H9 (cell line): Measurements from ENCODE around the gene STK24. TPM values are rescaled to one million over a fixed set of nuclear protein-coding genes. Genes with fewer than 3 reads are reported as not detected.

Experiments used
- DNase-seq: peaks from one replicate; pipeline ENCODE4 v3.0.0-alpha.2; 2017
- H2AFZ ChIP-seq: one replicate; pipeline ENCODE4 v1.6.1; 2013; ENCODE audit warnings: mild to moderate bottlenecking, low read length, control low read depth, moderate library complexity
- H2AK5ac ChIP-seq: 2 replicates; pipeline ENCODE4 v1.6.1; 2013; ENCODE audit warnings: low read length, control low read depth, mixed read lengths; ENCODE audit not compliant: insufficient read length
- H2BK120ac ChIP-seq: one replicate; pipeline ENCODE4 v1.6.1; 2013; ENCODE audit warnings: low read depth, mild to moderate bottlenecking, low read length, control low read depth, inconsistent platforms; ENCODE audit not compliant: poor library complexity, severe bottlenecking
- H2BK12ac ChIP-seq: 2 replicates; pipeline ENCODE4 v1.6.1; 2013; ENCODE audit warnings: low read length, control low read depth, mixed read lengths, low read depth; ENCODE audit not compliant: insufficient read length
- H2BK15ac ChIP-seq: 2 replicates; pipeline ENCODE4 v1.6.1; 2013; ENCODE audit warnings: low read depth, low read length, control low read depth
- H2BK20ac ChIP-seq: one replicate; pipeline ENCODE4 v1.6.1; 2013; ENCODE audit warnings: low read depth, mild to moderate bottlenecking, low read length, control low read depth, inconsistent platforms; ENCODE audit not compliant: poor library complexity, severe bottlenecking
- H2BK5ac ChIP-seq: 2 replicates; pipeline ENCODE4 v1.6.1; 2013; ENCODE audit warnings: low read length, control low read depth, mixed read lengths; ENCODE audit not compliant: insufficient read length
- H3K14ac ChIP-seq: 2 replicates; pipeline ENCODE4 v1.6.1; 2013; ENCODE audit warnings: low read length, control low read depth; ENCODE audit not compliant: insufficient read depth
- H3K18ac ChIP-seq: 2 replicates; pipeline ENCODE4 v1.6.1; 2013; ENCODE audit warnings: low read depth, mild to moderate bottlenecking, mixed read lengths, low read length, control low read depth; ENCODE audit not compliant: insufficient read length
- H3K23ac ChIP-seq: 2 replicates; pipeline ENCODE4 v1.6.1; 2013; ENCODE audit warnings: low read length, control low read depth, mixed read lengths, low read depth; ENCODE audit not compliant: insufficient read length
- H3K23me2 ChIP-seq: 2 replicates; pipeline ENCODE4 v1.6.1; 2013; ENCODE audit warnings: low read depth, mild to moderate bottlenecking, mixed read lengths, low read length, control low read depth; ENCODE audit not compliant: insufficient read length, poor library complexity, severe bottlenecking
- H3K27ac ChIP-seq: 2 replicates; pipeline ENCODE4 v1.5.1; 2013; ENCODE audit warnings: low read length, control low read depth, mixed read lengths, low read depth; ENCODE audit not compliant: insufficient read length
- H3K27me3 ChIP-seq: 2 replicates; pipeline ENCODE4 v1.6.1; 2013; ENCODE audit warnings: low read length, control low read depth, inconsistent platforms; ENCODE audit not compliant: insufficient read depth
- H3K4ac ChIP-seq: 2 replicates; pipeline ENCODE4 v1.6.1; 2013; ENCODE audit warnings: low read depth, mild to moderate bottlenecking, control low read depth, inconsistent platforms, low read length, moderate library complexity
- H3K4me1 ChIP-seq: 2 replicates; pipeline ENCODE4 v1.6.1; 2013; ENCODE audit warnings: low read length, control low read depth, inconsistent platforms; ENCODE audit not compliant: insufficient read depth
- H3K4me2 ChIP-seq: 2 replicates; pipeline ENCODE4 v1.6.1; 2013; ENCODE audit warnings: low read length, control low read depth, mixed read lengths; ENCODE audit not compliant: insufficient read length, insufficient read depth
- H3K56ac ChIP-seq: 2 replicates; pipeline ENCODE4 v1.6.1; 2013; ENCODE audit warnings: low read depth, mild to moderate bottlenecking, mixed read lengths, low read length, control low read depth; ENCODE audit not compliant: insufficient read length
- H3K79me1 ChIP-seq: 2 replicates; pipeline ENCODE4 v1.6.1; 2013; ENCODE audit warnings: low read depth, mild to moderate bottlenecking, moderate library complexity, low read length, control low read depth, inconsistent platforms; ENCODE audit not compliant: insufficient read depth, poor library complexity, severe bottlenecking
- H3K79me2 ChIP-seq: 2 replicates; pipeline ENCODE4 v1.6.1; 2013; ENCODE audit warnings: low read length, control low read depth, inconsistent platforms; ENCODE audit not compliant: insufficient read depth
- H3K9ac ChIP-seq: 2 replicates; pipeline ENCODE4 v1.6.1; 2013; ENCODE audit warnings: low read length, control low read depth, mixed read lengths; ENCODE audit not compliant: insufficient read length; ENCODE audit errors: extremely low read depth
- H3K9me3 ChIP-seq: one replicate; pipeline ENCODE4 v1.6.1; 2013; ENCODE audit warnings: low read depth, low read length, inconsistent platforms; ENCODE audit not compliant: control insufficient read depth
- H3T11ph ChIP-seq: one replicate; pipeline ENCODE4 v1.6.1; 2013; ENCODE audit warnings: mild to moderate bottlenecking, low read length, control low read depth, inconsistent platforms
- H4K20me1 ChIP-seq: one replicate; pipeline ENCODE4 v1.6.1; 2013; ENCODE audit not compliant: control insufficient read depth, insufficient read length, insufficient read depth
- H4K5ac ChIP-seq: 2 replicates; pipeline ENCODE4 v1.6.1; 2013; ENCODE audit warnings: low read depth, mild to moderate bottlenecking, mixed read lengths, low read length, control low read depth; ENCODE audit not compliant: insufficient read length
- H4K8ac ChIP-seq: replicated peaks from 2 replicates; pipeline ENCODE4 v1.6.1; 2013; ENCODE audit warnings: low read length, control low read depth, mixed read lengths, low read depth; ENCODE audit not compliant: insufficient read length
- H4K91ac ChIP-seq: 2 replicates; pipeline ENCODE4 v1.6.1; 2013; ENCODE audit warnings: low read depth, mild to moderate bottlenecking, moderate library complexity, mixed read lengths, low read length, control low read depth; ENCODE audit not compliant: insufficient read length
- H3K27ac Mint-ChIP-seq, 3 experiments: 2 replicates in 2 of 3; 3 replicates in 1 of 3; pipeline ENCODE4 v1.8.0; 2020 to 2021; ENCODE audit warnings: mixed read lengths in 3 of 3, mild to moderate bottlenecking in 1 of 3, moderate library complexity in 1 of 3
- H3K27me3 Mint-ChIP-seq: 2 replicates; pipeline ENCODE4 v1.8.0; 2021; ENCODE audit warnings: low read depth, mild to moderate bottlenecking, moderate library complexity, mixed read lengths
- H3K36me3 Mint-ChIP-seq, 3 experiments: 2 replicates in 2 of 3; 3 replicates in 1 of 3; pipeline ENCODE4 v1.8.0; 2020 to 2021; ENCODE audit warnings: low read depth in 3 of 3, mixed read lengths in 3 of 3; ENCODE audit not compliant: insufficient read depth in 1 of 3
- H3K4me1 Mint-ChIP-seq, 2 experiments: 2 replicates each; pipeline ENCODE4 v1.8.0; 2020; ENCODE audit warnings: mixed read lengths in 2 of 2
- H3K4me3 Mint-ChIP-seq, 2 experiments: 2 replicates in 1 of 2; 3 replicates in 1 of 2; pipeline ENCODE4 v1.8.0; 2020 to 2021; ENCODE audit warnings: mild to moderate bottlenecking in 2 of 2, mixed read lengths in 2 of 2, moderate library complexity in 1 of 2
- H3K9me3 Mint-ChIP-seq, 2 experiments: 2 replicates in 1 of 2; 3 replicates in 1 of 2; pipeline ENCODE4 v1.8.0; 2020; ENCODE audit warnings: mild to moderate bottlenecking in 2 of 2, mixed read lengths in 2 of 2, moderate library complexity in 1 of 2
- WGBS: extraction: QIAGEN DNeasy Blood & Tissue Kit; methylation state at CpG from one replicate; pipeline ENCODE4 v1.1.7; 2013; ENCODE audit warnings: missing lambda C conversion rate, low lambda C conversion rate, mixed read lengths; ENCODE audit not compliant: insufficient read length; ENCODE audit errors: extremely low coverage; 5-methylcytosine and 5-hydroxymethylcytosine counted together
- total RNA-seq: library from RNA; stranded (reverse); gene quantifications from 2 replicates; pipeline ENCODE4 v1.2.1, GENCODE V29; 2021
- TF ChIP-seq, protein P1 (sequence below): fragments of 200-600 bp; sonication (generic); conservative IDR thresholded peaks from 3 replicates; pipeline ENCODE4 v1.8.0; 2021; ENCODE audit warnings: antibody characterized with exemption, mild to moderate bottlenecking

The STK24 gene
- total RNA-seq, 1 experiment from 2014 or later = 134 TPM

DNA sequence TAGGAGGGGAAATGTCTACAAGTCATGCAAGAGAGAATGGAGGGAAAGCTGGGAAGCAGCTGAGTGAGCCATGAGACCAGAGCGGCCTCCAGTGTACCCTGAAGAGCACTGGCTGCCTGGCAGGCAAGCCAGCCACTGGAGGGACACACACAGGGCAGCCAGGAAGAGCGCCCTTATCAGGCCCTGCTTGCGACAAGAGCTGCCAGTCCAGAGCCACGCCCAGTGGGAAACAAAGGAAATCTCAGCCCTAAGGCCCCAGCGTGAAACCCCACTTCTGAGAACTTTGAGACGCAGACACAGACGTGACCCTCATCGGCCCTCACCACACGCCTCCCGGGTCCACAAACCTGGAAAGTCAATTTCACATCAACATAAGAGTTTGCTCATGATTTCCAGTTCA, 105.0 kb downstream of the STK24 start:
- no peak overlapping the region for H3K14ac ChIP-seq
- H3K9ac ChIP-seq = no peak overlapping the region
- no peak overlapping the region for H2BK12ac ChIP-seq
- peaks cover 10% of the 10 kb centered on the region for H3K79me1 ChIP-seq
- no peaks in the 10 kb centered on the region for H3K27me3 ChIP-seq
- H4K5ac ChIP-seq = no peak overlapping the region
- no peaks in the 10 kb centered on the region for H3K9me3 ChIP-seq
- Mint-ChIP-seq H3K27ac (peak overlapping the region in 1 of 3 experiments; percentile 55; a peak in 2 of 7 replicates), H3K36me3 (peaks cover 28 to 38% (median 35%) of the 10 kb centered on the region in 3 experiments; a peak in 6 of 7 replicates), H3K4me3 (no peak overlapping the region), H3K4me1 (peaks cover 20 to 24% of the 10 kb centered on the region in 2 experiments), H3K9me3 (no peaks in the 10 kb centered on the region; a peak in 1 of 5 replicates), H3K27me3 (no peaks in the 10 kb centered on the region)
- H3K18ac ChIP-seq = no peak overlapping the region
- H3K23ac ChIP-seq = no peak overlapping the region
- TF ChIP-seq, protein P1, sequence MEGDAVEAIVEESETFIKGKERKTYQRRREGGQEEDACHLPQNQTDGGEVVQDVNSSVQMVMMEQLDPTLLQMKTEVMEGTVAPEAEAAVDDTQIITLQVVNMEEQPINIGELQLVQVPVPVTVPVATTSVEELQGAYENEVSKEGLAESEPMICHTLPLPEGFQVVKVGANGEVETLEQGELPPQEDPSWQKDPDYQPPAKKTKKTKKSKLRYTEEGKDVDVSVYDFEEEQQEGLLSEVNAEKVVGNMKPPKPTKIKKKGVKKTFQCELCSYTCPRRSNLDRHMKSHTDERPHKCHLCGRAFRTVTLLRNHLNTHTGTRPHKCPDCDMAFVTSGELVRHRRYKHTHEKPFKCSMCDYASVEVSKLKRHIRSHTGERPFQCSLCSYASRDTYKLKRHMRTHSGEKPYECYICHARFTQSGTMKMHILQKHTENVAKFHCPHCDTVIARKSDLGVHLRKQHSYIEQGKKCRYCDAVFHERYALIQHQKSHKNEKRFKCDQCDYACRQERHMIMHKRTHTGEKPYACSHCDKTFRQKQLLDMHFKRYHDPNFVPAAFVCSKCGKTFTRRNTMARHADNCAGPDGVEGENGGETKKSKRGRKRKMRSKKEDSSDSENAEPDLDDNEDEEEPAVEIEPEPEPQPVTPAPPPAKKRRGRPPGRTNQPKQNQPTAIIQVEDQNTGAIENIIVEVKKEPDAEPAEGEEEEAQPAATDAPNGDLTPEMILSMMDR = no peak
- no peak overlapping the region for H4K8ac ChIP-seq
- no peak overlapping the region for H2BK15ac ChIP-seq
- no peak for DNase-seq
- peaks cover 2% of the 10 kb centered on the region; the same call in 1 of the 2 replicates for H3K4me1 ChIP-seq
- no peak overlapping the region for H3K56ac ChIP-seq
- H2AK5ac ChIP-seq = no peak overlapping the region
- no peak overlapping the region for H3K27ac ChIP-seq
- no peak overlapping the region for H2BK120ac ChIP-seq
- no peak overlapping the region for H3K4me2 ChIP-seq
- no peaks in the 10 kb centered on the region for H4K20me1 ChIP-seq
- WGBS = no CpG with 5 or more reads among the region's 10 CpGs
- H3K79me2 ChIP-seq = no peaks in the 10 kb centered on the region; the same call in 1 of the 2 replicates
- H3T11ph ChIP-seq = no peak overlapping the region
- H4K91ac ChIP-seq = no peak overlapping the region
- no peak overlapping the region for H2BK5ac ChIP-seq
- H2BK20ac ChIP-seq = no peak overlapping the region
- no peak overlapping the region for H3K4ac ChIP-seq
- no peak overlapping the region for H2AFZ ChIP-seq
- no peaks in the 10 kb centered on the region for H3K23me2 ChIP-seq
